Upper lobe of left lung (tissue), 4 donors: ENCODE data around the gene JAGN1.

Experiments
- EP300 ChIP-seq, 4 donors: sonication (generic); formaldehyde crosslinking; IDR thresholded peaks; one replicate each; pipeline ENCODE4 v1.5.1; 2017; ENCODE audit warnings: antibody characterized with exemption in 4 of 4, control low read depth in 2 of 4
- POLR2A ChIP-seq, 4 donors: fragments of 450-650 bp; IDR thresholded peaks; one replicate each; pipeline ENCODE4 v1.5.1; 2016 to 2017; ENCODE audit warnings: antibody characterized with exemption in 4 of 4, mild to moderate bottlenecking in 2 of 4

GRCh38 chr3:9942934-9943690, 52.7 kb downstream of the JAGN1 start:
- TF ChIP-seq EP300 (IDR thresholded peaks at IDR 0.05) (no peak), POLR2A (IDR thresholded peaks at IDR 0.05) (no peak)
